Activated T-cell treated with anti-CD3 and anti-CD28 coated beads for 4 hours (primary cell): ENCODE measurements around the gene EVC.
"Not testable (repeated sequence)": the region's sequence is repeated elsewhere in the genome, so short reads cannot be mapped to it uniquely, and the experiment has no call there.

Experiments
- DNase-seq: peaks from one replicate; pipeline ENCODE4 v3.0.0-alpha.2; 2020

The EVC gene

DNA sequence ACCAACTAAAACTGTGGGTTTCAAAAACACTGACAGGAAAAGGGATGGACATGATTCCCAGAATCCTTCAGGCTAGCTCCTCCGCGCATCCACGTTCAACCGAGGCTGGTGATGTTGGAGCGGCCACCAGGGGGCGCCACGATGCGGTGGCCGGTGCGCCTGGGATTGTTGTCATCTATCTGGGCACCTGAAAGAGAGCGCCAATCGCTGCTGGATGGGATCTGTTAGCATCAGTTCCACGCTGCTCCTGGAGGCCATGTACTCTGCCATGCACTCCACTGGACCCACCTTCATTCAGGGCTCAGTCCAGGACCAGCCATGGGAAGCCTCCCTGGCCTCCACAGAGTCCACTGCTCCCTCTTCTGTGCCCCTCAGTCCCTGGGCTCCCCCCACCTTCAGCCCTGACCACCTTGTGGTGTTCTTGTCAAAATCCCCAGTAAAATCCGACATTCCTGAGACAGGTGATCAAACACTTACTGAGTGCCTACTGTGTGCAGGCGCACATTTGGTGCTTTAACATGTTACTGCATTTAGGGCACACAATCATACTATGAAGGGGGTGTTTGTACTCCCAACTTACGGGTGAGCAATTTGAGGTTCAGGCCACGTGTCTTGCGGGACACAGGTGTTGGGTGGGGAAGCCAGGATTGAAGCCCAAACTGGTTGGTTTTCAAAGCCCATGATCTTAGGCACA, 110.8 kb downstream of the EVC start:
- no peak for DNase-seq

DNA sequence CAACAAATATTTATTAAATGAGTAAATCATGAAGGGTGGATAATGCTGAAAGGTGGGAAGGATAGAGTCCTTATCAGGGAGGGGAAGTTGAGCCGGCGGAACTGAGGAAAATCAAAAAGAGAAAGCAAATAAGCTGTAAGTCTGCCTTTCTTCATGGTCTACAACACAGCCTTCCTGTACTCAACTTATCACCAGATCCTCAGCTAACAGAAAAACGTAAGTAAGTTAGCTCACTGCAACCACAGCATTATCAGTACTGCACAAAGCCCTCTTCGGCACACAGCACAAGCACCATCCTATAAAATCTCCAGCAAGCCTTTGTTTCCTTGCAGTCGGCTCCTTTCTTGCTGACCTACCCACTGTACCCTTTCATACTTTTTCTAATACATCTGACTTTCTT, 111.6 kb downstream of the EVC start:
- DNase-seq: no peak

GRCh38 chr4:5823542-5824211, 112.7 kb downstream of the EVC start:
- DNase-seq: no peak

DNA sequence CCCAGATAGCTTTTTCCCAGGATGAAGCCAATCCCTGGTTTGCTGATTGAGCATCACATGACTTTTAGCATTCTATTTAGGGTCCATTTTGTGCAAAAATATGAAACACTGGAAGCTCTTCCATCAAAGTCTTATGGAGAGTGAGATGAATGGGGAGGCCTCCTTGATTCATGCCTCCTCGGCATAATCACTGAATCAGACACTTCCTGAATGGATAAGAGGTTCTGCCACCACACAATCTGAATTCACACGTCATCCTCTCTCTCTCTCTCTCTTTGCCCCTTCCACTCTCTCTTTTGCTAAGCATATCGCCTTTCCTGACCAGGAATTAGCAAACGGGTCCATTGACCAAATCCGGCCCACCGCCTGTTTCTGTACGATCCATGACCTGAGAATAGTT, 113.2 kb downstream of the EVC start:
- no peak for DNase-seq

- DNase-seq: no peak
Observed at GRCh38 chr4:5824635-5825034, 113.6 kb downstream of the EVC start.

DNA sequence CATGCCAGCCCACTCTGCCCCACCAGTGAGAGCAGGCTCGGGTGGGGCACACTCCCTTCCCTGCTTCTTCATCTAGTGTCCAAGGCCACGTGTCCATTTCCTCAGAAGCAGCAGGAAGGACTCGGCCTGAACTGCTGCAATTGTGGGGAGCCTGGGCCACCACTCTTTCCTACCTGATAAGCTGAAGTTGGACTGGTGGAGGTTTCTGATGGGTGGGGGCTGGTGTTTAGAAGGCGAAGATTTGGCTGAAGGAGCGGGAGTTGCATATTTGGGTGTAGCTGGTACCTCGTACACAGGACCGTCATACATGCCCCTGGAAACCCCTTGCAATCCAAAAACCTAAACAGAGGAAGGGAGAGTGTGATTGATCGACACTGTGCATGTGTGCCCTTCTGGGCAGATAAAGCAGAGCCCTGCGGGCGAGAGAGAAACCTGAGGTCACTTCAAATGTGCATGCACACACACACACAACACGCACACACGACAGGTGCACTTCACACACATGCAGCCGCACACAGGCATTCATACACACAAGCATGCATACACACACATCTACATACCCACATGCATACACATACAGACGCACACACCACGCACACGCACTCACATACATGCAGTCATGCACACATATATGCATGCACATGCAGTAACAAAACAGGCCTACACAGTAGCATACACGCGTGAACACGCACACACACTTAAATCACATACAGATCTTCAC, 114.5 kb downstream of the EVC start:
- DNase-seq: no peak

DNA sequence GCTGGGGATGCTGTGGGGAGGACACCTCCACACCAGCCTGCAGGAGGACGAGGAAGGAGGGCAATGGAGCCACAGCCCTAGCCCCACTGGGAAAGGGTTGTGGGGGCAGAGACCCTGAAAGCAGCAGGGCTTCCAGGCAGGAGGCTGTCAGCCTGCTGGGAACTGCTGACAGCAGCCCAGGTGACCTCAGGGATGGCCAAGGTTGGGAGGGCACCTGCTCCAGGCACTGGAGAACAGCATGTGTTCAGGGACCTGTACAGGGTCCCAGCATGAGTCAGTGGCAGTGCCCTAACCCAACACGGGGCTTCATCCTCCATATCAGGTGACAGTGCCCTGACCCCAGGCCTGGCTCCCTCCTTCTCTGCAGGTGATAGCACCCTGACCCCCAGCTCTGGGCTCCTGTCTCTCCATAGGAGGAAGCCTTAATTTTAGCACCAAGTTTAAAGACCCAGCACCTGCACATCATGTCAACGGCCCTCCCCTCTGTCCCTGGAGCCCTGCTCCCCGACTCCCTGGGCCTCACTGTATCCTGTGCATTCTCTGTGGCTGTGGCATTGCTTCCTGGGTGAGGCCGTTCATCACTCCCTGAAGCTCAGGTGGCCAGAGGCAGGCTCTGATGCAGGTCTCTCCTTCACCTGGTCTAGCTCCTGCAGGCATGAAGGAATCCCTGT, 115.6 kb downstream of the EVC start:
- DNase-seq: no peak

DNA sequence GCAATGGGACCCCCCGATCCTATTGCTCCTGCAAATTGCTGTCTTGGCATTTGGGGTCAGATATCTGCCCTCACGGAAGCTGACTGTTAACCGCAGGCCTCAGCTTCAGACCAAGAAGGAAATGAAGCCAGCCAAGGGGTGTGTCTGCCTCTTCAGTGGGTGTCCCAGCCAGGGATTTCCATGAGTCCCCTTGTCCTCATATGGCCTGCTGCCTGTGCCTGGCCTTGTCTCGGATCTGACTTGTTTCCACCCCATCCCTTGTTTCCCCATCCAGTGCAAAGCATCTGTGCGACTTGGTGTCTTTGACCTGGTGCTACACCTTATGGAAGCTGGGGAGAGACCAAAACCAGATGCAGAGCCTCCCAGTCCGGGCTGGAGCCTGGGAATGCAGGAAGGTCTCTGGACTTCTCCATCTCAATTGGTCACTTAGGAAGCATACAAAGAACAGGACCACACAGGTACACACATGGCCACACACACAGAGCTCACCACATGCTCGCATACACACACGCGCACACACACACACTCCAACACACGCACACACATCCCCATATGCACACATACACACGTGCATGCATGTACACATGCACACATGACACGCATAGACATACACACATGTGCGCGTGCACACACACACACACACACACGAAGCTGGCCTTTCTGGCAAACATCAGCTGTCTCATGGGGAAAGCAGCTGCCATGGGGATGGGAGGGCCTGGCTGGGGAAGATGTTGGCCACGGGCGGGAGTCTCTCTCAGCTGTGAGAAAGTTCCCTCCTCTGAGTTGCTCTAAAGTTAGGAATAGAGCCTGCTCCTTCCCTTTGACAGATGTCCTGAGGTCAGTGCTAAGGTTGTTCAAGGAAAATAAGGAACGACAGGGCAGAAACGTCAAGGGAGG, 116.4 kb downstream of the EVC start:
- no peak for DNase-seq

DNA sequence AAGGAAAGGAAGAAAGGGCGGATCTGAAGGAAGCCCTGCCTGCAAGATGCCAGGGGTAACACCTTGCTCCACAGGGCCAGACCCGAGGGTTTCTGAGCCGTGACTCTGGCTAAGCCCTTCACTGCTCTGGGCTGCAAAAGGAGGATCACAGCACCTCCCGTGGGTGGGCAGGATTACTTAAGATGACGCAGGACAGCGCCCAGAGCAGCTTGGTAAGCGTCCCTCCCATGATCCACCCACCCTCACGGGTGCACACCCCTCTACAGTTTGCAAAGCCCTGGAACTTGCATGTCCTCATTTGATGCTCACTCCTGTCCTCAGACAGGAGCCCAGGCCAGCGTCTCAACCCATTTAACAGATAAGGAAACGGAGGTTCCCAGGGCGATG, 117.0 kb downstream of the EVC start:
- DNase-seq: no peak

- no peak for DNase-seq
Observed at GRCh38 chr4:5836943-5837342, 125.9 kb downstream of the EVC start.

DNA sequence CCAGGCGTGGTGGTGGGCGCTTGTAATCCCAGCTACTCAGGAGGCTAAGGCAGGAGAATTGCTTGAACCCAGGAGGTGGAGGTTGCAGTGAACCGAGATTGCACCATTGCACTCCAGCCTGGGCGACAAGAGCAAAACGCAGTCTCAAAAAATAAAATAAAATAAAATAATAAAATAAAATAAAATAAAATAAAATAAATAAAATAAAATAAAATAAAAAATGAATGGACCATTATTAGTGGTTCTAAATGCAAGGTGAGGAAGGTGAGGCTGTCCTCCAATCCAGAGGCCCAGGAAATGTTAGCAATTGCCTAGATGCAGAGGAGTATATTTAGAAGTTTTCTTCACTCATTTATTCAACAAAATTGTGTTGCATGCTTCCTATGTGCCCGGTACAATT, 126.5 kb downstream of the EVC start:
- not testable (repeated sequence) for DNase-seq

DNA sequence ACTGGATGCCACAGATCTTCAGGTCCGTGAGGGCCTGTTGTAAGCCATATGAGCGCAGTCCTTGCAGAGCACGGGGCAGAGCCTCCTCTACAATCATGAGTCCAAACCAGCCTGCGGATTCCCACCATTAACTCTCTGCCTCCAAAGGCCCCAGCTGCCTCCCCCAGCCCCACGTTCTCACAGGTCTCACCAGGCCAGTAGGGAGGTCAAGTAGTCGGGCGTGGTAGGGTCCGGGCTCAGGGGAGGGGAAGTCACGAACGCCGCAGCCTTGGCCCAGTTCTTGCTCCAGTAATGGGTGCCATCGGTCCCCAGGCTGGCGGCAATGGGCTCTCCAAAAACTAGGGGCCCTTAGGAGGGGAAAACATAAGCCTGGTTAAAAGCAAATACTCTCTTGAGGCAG, 128.3 kb downstream of the EVC start:
- no peak for DNase-seq

- no peak for DNase-seq
Observed at GRCh38 chr4:5839751-5840674, 129.0 kb downstream of the EVC start.

DNA sequence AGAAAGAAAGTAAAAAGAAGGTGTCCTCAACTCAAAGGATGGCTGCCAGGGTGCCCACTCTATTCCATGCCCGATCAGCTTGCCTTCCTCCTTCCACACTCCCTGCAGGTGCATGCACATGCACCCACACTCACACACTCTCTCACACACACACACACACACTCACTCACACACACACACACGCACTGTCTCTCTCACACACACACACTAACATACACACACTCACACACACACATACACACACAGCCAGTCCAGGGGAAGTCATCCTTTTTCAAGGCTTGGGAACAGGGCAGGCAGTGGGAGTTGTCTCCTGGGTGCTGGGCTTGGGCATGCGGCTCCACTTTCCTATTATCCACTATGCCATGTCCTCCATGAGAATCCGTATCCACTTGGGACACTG, 131.5 kb downstream of the EVC start:
- no peak for DNase-seq

DNA sequence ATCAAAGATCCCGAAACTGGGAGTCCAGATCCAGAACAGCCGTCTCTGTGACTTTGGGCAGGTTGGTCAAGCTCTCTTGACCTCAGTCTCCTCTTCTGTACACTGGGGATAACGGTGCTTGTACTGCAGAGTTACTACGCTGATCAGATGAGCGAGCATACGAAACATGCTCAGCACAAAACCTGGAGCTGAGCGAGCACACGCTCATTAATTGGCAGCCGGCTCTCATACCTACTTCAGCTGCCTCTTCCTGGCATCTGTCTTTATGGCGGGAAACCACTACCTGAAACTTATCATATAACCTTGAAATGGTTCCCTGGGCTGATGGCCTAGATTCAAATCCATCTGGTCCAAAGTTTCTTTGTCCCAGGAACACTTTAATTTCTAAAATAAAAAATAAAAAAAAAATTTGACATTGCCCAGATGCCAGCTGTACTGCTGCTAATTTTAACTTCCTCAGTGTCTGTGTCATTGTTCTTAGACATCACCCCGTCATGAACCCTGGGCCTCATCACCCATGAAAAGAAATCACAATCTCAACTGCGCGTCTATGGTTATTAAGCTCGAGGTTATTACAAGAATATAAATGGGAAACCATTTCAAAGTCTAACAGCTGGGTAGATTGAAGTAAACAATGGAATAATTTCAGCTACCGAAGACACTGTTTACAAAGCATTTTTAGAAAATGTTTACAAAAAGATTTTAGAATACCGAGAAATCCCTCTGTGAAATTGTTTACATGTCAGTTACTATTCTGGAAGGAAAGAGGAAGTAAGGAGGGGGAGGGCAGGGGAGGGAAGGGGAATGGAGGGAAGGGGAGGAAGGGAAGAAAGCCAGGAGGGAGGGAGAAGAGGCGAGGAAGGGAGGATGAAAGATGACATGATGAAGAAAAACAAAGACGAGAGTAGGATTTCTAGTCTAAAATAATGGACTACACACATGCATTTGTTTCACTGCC, 132.9 kb downstream of the EVC start:
- DNase-seq: no peak

GRCh38 chr4:5845035-5845905, 134.3 kb downstream of the EVC start:
- DNase-seq: no peak

GRCh38 chr4:5851637-5852301, 140.8 kb downstream of the EVC start:
- DNase-seq: no peak

- DNase-seq: no peak
Observed at GRCh38 chr4:5852523-5853202, 141.7 kb downstream of the EVC start.
